ENCODE data around the gene NAA80.

The NAA80 gene

DNA sequence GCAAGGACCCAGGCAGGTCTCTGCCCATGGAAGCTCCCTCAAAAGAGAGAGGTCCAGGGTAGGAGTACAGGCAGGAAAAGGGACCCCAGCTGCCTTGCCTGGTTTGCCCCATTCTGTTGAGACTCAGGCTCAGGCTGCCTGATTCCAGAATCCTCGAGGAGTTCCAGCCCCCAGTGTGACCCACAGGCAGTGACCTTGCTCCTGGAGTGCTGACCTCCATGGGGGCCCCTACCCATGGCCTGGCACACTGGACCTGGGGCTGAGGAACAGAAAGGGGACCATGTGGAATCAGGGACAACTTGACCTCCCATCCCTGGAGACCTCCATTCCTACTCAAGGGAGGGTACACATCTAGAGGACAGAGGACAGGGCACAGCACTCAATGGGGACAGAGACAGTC, 33.6 kb downstream of the NAA80 start:
- TF ChIP-seq CEBPB (IDR thresholded peaks at IDR 0.05) = no peak

DNA sequence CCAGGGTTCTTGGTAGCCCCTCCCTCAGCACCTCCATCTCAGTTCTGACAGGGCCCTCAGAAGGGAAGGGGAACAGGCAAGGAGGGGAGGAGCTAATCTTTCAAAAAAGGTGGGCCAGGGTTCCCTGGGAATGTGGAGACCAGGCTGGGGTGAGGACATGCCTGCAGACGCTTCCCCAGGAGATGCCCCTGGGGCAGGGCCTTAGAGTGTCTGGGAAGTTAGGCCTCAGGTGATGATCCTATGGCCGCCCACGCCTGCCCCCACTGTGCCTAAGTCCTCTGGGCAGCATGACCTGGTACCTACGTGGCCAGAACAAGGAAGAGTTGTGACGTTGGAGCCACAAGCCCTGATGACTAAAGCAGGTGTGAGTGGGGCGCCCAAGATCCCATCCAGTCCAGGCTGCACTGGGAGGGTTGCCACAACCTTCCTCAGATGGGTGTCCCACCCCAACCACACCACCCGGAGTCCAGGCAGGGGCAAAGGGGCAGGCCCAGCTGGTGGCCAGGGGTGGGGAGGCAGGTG, 34.2 kb downstream of the NAA80 start:
- TF ChIP-seq CEBPB (IDR thresholded peaks at IDR 0.05) = no peak
- TF ChIP-seq TCF12 (IDR thresholded peaks at IDR 0.05; ENCODE audit: low read depth) = no peak
- TF ChIP-seq TAF1 (IDR thresholded peaks at IDR 0.05; ENCODE audit: low read depth) = no peak; the same call in 1 of the 2 replicates
- TF ChIP-seq EGR1 (IDR thresholded peaks at IDR 0.05) = peak; percentile 87
- peak; percentile 4; the same call in 1 of the 2 replicates for TF ChIP-seq ZBTB7A (IDR thresholded peaks at IDR 0.05; ENCODE audit: low read depth)
- TF ChIP-seq FOXM1 (IDR thresholded peaks at IDR 0.05; ENCODE audit: borderline replicate concordance, low read depth) = no peak
- TF ChIP-seq RAD21 (IDR thresholded peaks at IDR 0.05; ENCODE audit: low read depth) = no peak
- TF ChIP-seq EP300 (IDR thresholded peaks at IDR 0.05; ENCODE audit: borderline replicate concordance) = no peak
- TF ChIP-seq, protein P1, sequence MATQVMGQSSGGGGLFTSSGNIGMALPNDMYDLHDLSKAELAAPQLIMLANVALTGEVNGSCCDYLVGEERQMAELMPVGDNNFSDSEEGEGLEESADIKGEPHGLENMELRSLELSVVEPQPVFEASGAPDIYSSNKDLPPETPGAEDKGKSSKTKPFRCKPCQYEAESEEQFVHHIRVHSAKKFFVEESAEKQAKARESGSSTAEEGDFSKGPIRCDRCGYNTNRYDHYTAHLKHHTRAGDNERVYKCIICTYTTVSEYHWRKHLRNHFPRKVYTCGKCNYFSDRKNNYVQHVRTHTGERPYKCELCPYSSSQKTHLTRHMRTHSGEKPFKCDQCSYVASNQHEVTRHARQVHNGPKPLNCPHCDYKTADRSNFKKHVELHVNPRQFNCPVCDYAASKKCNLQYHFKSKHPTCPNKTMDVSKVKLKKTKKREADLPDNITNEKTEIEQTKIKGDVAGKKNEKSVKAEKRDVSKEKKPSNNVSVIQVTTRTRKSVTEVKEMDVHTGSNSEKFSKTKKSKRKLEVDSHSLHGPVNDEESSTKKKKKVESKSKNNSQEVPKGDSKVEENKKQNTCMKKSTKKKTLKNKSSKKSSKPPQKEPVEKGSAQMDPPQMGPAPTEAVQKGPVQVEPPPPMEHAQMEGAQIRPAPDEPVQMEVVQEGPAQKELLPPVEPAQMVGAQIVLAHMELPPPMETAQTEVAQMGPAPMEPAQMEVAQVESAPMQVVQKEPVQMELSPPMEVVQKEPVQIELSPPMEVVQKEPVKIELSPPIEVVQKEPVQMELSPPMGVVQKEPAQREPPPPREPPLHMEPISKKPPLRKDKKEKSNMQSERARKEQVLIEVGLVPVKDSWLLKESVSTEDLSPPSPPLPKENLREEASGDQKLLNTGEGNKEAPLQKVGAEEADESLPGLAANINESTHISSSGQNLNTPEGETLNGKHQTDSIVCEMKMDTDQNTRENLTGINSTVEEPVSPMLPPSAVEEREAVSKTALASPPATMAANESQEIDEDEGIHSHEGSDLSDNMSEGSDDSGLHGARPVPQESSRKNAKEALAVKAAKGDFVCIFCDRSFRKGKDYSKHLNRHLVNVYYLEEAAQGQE (IDR thresholded peaks at IDR 0.05; ENCODE audit: low read depth) = no peak
- no peak for TF ChIP-seq NFIC (IDR thresholded peaks at IDR 0.05)
- no peak for TF ChIP-seq TEAD4 (IDR thresholded peaks at IDR 0.05)
- TF ChIP-seq, protein P2, sequence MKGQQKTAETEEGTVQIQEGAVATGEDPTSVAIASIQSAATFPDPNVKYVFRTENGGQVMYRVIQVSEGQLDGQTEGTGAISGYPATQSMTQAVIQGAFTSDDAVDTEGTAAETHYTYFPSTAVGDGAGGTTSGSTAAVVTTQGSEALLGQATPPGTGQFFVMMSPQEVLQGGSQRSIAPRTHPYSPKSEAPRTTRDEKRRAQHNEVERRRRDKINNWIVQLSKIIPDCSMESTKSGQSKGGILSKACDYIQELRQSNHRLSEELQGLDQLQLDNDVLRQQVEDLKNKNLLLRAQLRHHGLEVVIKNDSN (IDR thresholded peaks at IDR 0.05) = no peak

DNA sequence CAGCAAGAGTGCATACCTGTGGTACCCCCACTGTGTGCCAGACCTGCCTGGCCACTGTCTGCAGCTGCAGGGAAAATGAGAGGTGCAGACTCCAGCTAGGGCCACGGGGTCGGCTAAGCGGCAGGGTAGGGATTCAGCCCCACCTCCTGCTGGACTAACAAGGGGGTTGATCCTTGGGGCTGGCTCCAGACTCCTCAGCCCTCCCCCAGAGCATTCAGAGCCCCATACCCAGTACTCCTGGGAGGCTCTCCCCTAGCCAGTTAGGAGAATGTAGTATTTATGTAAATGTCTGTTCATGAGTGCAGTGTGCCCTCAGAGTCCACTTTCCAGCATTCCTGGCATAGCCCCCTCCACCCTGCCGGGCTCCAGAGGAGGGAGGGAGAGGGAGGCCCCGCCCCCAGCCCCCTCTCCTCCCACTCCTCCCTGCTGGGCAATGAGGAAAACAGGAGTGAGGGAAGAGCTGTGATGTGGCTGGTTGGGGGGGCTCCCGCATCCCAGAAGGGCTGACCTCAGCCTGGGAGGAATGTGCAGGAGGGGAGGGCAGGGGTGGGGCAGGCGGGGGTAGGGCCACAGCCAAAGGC, 34.7 kb downstream of the NAA80 start:
- TF ChIP-seq TAF1 (IDR thresholded peaks at IDR 0.05; ENCODE audit: low read depth) = no peak; the same call in 1 of the 2 replicates
- peak; percentile 93 for TF ChIP-seq TEAD4 (IDR thresholded peaks at IDR 0.05)
- TF ChIP-seq YY1 (IDR thresholded peaks at IDR 0.05; ENCODE audit: low read depth) = no peak
- TF ChIP-seq CREB1 (IDR thresholded peaks at IDR 0.05; ENCODE audit: low read depth) = 0 out of 2 replicates have a peak, but pooled peaks have one; percentile 45
- TF ChIP-seq EP300 (IDR thresholded peaks at IDR 0.05; ENCODE audit: borderline replicate concordance) = peak; percentile 69; the same call in 1 of the 2 replicates
- TF ChIP-seq, protein P3, sequence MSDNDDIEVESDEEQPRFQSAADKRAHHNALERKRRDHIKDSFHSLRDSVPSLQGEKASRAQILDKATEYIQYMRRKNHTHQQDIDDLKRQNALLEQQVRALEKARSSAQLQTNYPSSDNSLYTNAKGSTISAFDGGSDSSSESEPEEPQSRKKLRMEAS (IDR thresholded peaks at IDR 0.05) = peak; percentile 34
- TF ChIP-seq TCF12 (IDR thresholded peaks at IDR 0.05; ENCODE audit: low read depth) = peak; percentile 83
- TF ChIP-seq, protein P2 (IDR thresholded peaks at IDR 0.05) = no peak; the same call in 1 of the 2 replicates
- TF ChIP-seq FOXM1 (IDR thresholded peaks at IDR 0.05; ENCODE audit: borderline replicate concordance, low read depth) = no peak; the same call in 1 of the 2 replicates
- TF ChIP-seq RAD21 (IDR thresholded peaks at IDR 0.05; ENCODE audit: low read depth) = no peak
- TF ChIP-seq CEBPB (IDR thresholded peaks at IDR 0.05) = no peak
- TF ChIP-seq, protein P1 (IDR thresholded peaks at IDR 0.05; ENCODE audit: low read depth) = no peak
- TF ChIP-seq EGR1 (IDR thresholded peaks at IDR 0.05) = peak; percentile 56
- TF ChIP-seq NFIC (IDR thresholded peaks at IDR 0.05) = peak; percentile 56; the same call in 1 of the 2 replicates
- TF ChIP-seq ZBTB7A (IDR thresholded peaks at IDR 0.05; ENCODE audit: low read depth) = peak; percentile 42

DNA sequence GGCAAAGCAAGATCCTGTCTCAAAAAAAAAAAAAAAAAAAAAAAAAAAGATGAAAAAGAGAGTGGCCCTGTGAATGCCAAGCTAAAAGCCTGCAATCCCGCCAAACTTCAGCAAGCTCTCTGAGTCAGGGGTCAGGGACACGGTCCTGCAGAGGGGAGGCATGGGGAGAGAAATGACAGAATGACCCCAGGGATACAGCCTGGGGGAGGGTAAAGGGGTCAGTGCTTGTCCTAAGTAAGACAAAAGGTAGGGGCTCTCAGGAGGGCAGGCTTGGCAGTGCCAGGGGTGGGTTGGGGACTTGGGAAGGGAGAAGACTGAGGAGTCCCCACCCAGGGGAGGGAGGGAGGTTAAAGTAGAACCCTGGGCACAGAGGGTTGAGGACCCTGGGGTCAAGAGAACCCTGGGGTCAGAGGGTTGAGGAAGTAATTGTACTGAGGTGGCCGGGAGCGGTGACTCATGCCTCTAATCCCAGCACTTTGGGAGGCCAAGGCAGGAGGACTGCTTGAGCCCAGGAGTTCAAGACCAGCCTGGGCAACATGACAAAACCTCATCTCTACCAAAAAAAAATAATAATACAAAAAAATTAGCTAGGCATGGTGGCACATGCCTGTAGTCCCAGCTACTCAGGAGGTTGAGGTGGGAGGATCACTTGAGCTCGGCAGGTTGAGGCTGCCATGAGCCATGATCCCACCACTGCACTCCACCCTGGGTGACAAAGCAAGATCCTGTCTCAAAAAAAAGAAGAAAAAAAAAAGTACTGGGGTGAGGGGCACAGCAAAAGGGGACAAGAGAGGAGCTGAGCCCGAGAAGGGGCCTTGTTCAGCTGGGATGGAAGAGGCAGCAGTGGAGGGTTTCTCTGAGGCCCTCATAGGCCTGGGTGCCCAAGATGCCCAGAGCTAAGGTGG, 35.5 kb downstream of the NAA80 start:
- TF ChIP-seq TAF1 (IDR thresholded peaks at IDR 0.05; ENCODE audit: low read depth) = no peak
- no peak for TF ChIP-seq RAD21 (IDR thresholded peaks at IDR 0.05; ENCODE audit: low read depth)
- TF ChIP-seq, protein P3 (IDR thresholded peaks at IDR 0.05) = no peak
- no peak for TF ChIP-seq NFIC (IDR thresholded peaks at IDR 0.05)
- no peak for TF ChIP-seq CEBPB (IDR thresholded peaks at IDR 0.05)
- no peak for TF ChIP-seq ZBTB7A (IDR thresholded peaks at IDR 0.05; ENCODE audit: low read depth)

DNA sequence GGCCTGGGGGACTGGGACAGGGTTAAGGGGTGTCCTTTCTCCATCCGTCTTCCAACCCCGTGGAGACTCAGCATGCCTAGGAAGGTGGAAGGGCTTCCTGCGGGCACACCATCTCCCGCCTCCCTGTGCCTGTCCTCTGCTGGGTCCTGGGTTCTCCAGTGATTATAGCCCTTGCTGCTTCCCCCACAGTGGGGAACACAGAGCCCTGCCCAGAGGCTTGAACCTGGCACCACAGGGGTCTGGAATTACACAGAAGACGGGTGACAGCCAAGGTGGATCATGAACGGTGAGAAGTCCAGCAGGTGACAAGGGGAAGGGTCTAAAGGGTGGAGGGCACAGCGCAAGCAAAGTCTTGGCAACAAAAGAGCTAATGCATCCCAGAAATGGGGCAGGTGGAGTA, 36.4 kb downstream of the NAA80 start:
- TF ChIP-seq RAD21 (IDR thresholded peaks at IDR 0.05; ENCODE audit: low read depth) (no peak), EGR1 (IDR thresholded peaks at IDR 0.05) (no peak), YY1 (IDR thresholded peaks at IDR 0.05; ENCODE audit: low read depth) (no peak), ZBTB7A (IDR thresholded peaks at IDR 0.05; ENCODE audit: low read depth) (no peak), FOXM1 (IDR thresholded peaks at IDR 0.05; ENCODE audit: borderline replicate concordance, low read depth) (no peak), TEAD4 (IDR thresholded peaks at IDR 0.05) (no peak), CEBPB (IDR thresholded peaks at IDR 0.05) (no peak), EP300 (IDR thresholded peaks at IDR 0.05; ENCODE audit: borderline replicate concordance) (no peak), CREB1 (IDR thresholded peaks at IDR 0.05; ENCODE audit: low read depth) (no peak)
- TF ChIP-seq, protein P3 (IDR thresholded peaks at IDR 0.05) = no peak
